Measurements from ENCODE around the gene SELE. TPM values are rescaled to one million over a fixed set of nuclear protein-coding genes. Genes with fewer than 3 reads are reported as not detected.

Gene SELE
- total and polyA plus RNA-seq, 2 of the 13 experiments (the other 11 are each of a cell fraction or from before 2014, with no cell fraction given): 0.04 to 0.09 TPM

- TF ChIP-seq NR2F6 (IDR thresholded peaks at IDR 0.05): peak; percentile 91
- peak; percentile 82 for TF ChIP-seq NR2F6 (CRISPR knock-in tag; IDR thresholded peaks at IDR 0.05)
- no peak for TF ChIP-seq ZBTB20 (CRISPR knock-in tag; IDR thresholded peaks at IDR 0.05; ENCODE audit: borderline replicate concordance, low read depth)
- no peak for TF ChIP-seq SNAPC5 (CRISPR knock-in tag; IDR thresholded peaks at IDR 0.05; ENCODE audit: borderline replicate concordance)
- TF ChIP-seq NFIC (IDR thresholded peaks at IDR 0.05; ENCODE audit: low read length): peak; percentile 17; the same call in 1 of the 2 replicates
- TF ChIP-seq, protein P1, sequence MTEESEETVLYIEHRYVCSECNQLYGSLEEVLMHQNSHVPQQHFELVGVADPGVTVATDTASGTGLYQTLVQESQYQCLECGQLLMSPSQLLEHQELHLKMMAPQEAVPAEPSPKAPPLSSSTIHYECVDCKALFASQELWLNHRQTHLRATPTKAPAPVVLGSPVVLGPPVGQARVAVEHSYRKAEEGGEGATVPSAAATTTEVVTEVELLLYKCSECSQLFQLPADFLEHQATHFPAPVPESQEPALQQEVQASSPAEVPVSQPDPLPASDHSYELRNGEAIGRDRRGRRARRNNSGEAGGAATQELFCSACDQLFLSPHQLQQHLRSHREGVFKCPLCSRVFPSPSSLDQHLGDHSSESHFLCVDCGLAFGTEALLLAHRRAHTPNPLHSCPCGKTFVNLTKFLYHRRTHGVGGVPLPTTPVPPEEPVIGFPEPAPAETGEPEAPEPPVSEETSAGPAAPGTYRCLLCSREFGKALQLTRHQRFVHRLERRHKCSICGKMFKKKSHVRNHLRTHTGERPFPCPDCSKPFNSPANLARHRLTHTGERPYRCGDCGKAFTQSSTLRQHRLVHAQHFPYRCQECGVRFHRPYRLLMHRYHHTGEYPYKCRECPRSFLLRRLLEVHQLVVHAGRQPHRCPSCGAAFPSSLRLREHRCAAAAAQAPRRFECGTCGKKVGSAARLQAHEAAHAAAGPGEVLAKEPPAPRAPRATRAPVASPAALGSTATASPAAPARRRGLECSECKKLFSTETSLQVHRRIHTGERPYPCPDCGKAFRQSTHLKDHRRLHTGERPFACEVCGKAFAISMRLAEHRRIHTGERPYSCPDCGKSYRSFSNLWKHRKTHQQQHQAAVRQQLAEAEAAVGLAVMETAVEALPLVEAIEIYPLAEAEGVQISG (CRISPR knock-in tag; IDR thresholded peaks at IDR 0.05): peak; percentile 45; the same call in 1 of the 2 replicates
- TF ChIP-seq ZNF777 (CRISPR knock-in tag; IDR thresholded peaks at IDR 0.05): no peak
- no peak for TF ChIP-seq HDAC6 (IDR thresholded peaks at IDR 0.05; ENCODE audit: low read depth, low read length)
- TF ChIP-seq JUN (CRISPR knock-in tag; IDR thresholded peaks at IDR 0.05): no peak
- no peak for TF ChIP-seq ZNF713 (CRISPR knock-in tag; IDR thresholded peaks at IDR 0.05)
- TF ChIP-seq NR3C1 (CRISPR knock-in tag; IDR thresholded peaks at IDR 0.05): no peak
- TF ChIP-seq SIX1 (CRISPR knock-in tag; IDR thresholded peaks at IDR 0.05; ENCODE audit: borderline replicate concordance): no peak
- TF ChIP-seq USF2 (IDR thresholded peaks at IDR 0.05; ENCODE audit: low read depth, low read length): no peak
- TF ChIP-seq USF2 (CRISPR knock-in tag; IDR thresholded peaks at IDR 0.05; ENCODE audit: borderline replicate concordance): no peak
- TF ChIP-seq SOX5 (CRISPR knock-in tag; IDR thresholded peaks at IDR 0.05; ENCODE audit: borderline replicate concordance): peak; percentile 55
- TF ChIP-seq HOXA3 (CRISPR knock-in tag; IDR thresholded peaks at IDR 0.05): peak; percentile 38; the same call in 1 of the 2 replicates
- TF ChIP-seq HMG20A (CRISPR knock-in tag; IDR thresholded peaks at IDR 0.05; ENCODE audit: borderline replicate concordance): 0 out of 2 replicates have a peak, but pooled peaks have one; percentile 10
- TF ChIP-seq PHF20 (CRISPR knock-in tag; IDR thresholded peaks at IDR 0.05): no peak
- TF ChIP-seq PITX1 (CRISPR knock-in tag; IDR thresholded peaks at IDR 0.05): peak; percentile 54; the same call in 1 of the 2 replicates
- TF ChIP-seq SOX13 (IDR thresholded peaks at IDR 0.05): no peak
- peak in 1 of 2 experiments; percentile 76; a peak in 2 of 4 replicates for TF ChIP-seq SOX13 (CRISPR knock-in tag; conservative IDR thresholded peaks at IDR 0.05 in 1 of 2, IDR thresholded peaks at IDR 0.05 in 1 of 2)
- TF ChIP-seq TRIM22 (IDR thresholded peaks at IDR 0.05): no peak
These were observed 31.9 kb upstream of the SELE start (continued) for GRCh38 chr1:169765580-169766331.

Measured in HepG2 (cell line).